ENCODE measurements around the gene GSTK1.

GRCh38 chr7:143223784-143224183, 39.5 kb upstream of the GSTK1 start:
- TF ChIP-seq CTCF (IDR thresholded peaks at IDR 0.05; ENCODE audit: low read depth, low read length, poor library complexity, severe bottlenecking) (no peak), EZH2phosphoT487 (IDR thresholded peaks at IDR 0.05; ENCODE audit: borderline replicate concordance, low read length) (no peak)
